ENCODE data around the gene PLEKHA8.

The PLEKHA8 gene, protein sequence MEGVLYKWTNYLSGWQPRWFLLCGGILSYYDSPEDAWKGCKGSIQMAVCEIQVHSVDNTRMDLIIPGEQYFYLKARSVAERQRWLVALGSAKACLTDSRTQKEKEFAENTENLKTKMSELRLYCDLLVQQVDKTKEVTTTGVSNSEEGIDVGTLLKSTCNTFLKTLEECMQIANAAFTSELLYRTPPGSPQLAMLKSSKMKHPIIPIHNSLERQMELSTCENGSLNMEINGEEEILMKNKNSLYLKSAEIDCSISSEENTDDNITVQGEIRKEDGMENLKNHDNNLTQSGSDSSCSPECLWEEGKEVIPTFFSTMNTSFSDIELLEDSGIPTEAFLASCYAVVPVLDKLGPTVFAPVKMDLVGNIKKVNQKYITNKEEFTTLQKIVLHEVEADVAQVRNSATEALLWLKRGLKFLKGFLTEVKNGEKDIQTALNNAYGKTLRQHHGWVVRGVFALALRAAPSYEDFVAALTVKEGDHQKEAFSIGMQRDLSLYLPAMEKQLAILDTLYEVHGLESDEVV

DNA sequence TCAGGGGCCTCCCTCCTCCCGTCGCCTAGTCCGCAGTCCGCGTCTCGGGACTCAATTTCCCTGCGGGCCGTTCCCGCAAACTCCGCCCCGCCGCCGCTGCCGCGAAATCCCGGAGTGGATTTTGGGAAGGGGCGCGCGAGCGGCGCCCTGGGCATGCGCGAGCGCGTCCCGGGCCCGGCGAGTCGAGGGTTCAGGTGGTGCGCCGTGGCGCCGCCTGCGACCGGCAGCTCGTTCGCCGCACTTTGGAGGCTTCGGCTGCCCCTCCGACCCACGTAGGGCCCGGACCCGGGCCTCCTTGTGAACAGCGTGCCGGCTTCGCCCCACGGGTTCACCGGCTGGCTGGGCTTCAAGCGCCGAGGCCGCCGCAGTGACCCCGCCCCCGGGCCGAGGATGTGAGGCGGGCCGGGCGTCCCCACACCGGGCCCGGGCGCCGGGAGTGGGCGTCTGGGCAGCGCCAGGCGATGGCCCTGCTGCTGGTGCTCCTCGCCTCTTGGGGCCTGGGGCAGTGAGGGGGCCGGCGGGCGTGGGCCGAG lies at the start of gene PLEKHA8:
Gene PLEKHA8 (plus strand): TSS at position 197 of the 533 bp plus-strand sequence. CDS start 351 bp downstream, outside the sequence.
- DNase-seq: peak; percentile 76

DNA sequence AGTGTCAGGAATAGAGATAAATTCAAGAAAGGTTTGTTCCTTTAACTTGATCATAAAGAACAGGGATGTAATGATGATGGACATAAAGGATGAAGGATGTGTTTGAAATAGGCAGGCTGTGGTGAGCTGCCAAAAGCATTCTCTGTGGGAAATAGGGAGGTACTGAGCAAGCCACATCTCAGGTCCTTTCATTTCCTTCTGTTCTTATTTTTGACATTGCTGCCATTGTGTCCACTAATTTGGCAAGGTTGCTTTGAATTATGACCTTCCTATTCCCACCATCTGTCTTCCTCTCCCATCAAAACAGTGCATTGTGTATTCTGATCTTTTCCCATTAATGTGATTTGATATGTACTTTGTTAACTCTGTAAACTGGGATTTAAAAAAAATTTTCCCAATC lies 48.1 kb upstream of the PLEKHA8 start:
- no peak for DNase-seq

DNA sequence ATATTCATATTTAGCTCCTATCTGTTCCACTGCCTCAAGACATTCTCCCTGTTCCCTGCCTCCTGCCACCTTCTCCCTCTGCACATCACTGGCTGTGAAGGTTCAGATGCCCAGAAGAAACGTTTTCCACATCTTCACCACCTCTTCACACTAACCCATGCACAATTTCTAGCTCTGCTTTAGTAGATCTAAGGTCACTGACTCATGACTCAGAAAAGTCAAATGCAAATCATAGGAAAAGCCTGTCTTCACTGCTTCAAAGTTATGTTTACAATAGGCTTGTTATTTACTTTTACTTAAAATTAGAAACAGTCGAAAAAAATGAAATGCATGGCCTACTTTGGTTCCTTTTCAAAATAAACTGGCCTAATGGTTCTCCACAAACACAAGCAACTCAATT lies 41.1 kb upstream of the PLEKHA8 start:
- no peak for DNase-seq

DNA sequence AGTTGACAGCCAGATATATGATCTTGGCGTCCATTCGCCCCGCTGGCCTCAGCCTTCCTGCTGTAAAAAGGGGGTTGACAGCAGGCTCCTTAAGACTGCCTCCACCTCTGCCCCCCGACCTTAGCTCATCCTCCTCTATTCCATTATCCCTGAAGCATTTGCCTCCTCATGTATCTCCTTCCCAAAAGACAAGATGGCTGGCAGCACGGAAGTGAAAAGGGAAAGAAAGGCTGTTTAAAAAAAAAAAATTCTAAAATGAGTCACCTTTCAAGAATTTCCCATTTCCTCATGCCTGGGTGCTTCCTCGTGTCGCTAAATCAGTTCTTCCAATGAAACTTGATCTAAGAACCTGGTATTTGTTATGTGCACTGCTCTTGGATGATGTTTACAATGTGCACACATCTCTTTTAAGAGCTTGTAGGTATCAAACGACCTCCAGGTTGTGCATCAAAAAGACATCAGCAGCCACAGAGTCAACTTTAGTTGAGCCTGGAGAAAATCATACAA lies 40.3 kb upstream of the PLEKHA8 start:
- DNase-seq: peak; percentile 50

DNA sequence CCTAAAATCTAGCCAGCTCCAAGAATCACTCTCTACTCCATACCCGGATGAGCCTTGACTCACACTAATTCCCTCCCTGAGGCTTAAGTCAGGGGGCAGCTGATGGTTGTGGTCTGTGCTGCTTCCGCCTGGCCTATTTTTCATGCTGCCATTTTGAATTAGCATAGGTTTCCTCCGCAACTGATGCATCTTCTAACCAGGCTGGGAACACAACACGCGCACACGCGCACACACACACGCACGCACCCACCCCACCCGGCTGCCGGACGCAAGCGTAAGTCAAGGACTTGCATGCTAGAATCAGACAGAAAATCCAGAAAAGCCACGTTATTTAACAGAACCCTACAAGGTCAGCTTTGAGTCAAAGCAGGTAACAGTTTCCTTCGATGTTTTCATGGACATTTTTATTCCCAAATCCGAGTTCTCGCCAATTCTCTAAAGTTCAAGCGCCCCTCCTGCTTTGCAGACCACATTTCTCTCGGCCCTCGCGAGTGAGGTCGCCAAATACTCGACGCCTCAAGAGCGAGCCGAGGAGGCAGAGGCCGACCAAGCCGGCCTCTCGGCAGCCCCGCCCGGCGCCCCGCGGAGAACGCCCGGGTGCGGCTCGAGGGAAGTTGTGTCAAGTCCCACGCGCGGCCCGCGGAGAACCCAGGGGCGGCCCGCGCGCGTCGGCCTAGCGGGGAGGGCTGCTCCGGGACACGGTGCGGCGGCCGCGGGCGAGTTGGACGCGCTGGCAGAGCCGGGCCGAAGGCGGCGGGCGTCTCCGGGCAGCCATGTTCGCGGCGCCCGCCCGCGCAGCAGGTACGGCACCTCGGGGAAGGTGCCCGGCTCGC lies 39.6 kb upstream of the PLEKHA8 start:
- peak; percentile 78 for DNase-seq

DNA sequence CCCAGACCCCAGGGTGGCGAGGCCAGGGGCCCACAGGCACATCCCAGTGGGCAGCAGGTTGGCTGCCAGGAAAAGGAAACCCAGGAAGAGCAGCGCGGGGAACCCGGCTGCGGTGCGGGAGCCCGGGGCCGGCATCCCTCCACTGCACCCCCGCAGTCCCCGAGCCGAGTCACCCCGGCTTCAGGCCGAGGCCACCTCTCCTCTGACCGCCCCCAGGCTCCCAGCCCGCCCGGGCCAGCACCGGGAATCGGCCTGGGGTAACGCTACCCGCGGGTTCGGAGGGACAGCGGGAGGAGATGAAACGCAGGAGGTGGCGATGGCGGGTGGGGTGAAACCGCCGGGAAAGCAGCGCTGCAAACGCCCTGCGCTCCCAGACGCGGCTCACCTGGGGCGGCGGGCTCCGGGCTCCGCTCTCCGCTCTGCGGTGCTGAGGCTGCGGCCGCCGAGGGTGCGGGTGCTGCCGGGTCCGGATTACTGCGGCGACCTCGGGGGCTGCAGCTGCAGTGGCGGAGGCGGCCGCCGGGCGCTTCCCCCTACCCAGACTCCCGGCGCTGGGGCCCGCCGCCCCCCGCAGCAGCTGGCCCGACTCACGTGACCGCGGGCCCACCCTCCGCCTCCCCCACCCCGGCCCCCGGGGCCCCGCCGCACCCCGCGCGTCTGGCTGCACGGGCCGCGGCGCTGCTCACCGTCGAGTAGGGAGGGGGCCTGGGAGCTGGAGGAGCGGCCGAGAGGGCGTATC lies 38.8 kb upstream of the PLEKHA8 start, which contains the start of gene SCRN1:
Gene SCRN1 (minus strand): TSS at position 545 of the 739 bp plus-strand sequence. CDS start 20,734 bp downstream, outside the sequence.
- DNase-seq: no peak

DNA sequence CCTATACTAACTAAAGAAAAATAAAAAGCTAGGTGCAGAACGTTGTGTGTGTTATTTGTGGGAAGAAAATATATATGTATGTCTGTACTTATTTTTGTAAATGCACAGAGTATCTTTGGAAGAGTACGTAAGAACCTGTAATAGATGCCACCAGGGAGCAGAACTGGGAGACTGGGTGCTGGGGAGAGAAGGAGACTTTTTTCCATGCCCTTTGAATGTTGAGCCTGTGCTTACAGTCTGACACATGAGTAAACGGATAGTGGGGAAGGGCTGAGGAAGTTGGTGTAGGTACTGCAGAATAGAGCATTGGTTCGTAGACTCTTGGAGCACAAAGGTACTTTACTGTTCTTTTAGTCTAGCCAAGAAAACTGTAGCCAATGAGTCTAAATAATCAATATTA lies 37.3 kb upstream of the PLEKHA8 start:
- no peak for DNase-seq

DNA sequence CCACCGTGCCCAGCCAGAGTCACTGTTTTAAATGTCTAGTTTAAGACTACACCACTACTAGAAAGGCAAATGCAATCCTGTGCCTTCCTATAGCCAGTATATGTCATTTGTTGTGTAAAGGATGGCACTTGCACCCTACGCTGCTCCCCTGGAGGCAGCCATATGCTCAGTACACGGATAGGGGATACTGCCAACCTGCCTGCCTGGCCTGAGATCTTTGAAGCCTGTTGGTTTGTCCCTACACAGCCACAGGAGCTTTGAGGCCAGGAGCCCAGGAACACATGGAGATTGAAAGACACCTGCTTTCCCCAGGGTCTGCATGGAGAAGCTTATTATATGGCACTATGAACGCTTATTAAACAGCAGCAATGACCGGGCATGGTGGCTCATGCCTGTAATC lies 36.3 kb upstream of the PLEKHA8 start:
- no peak for DNase-seq

DNA sequence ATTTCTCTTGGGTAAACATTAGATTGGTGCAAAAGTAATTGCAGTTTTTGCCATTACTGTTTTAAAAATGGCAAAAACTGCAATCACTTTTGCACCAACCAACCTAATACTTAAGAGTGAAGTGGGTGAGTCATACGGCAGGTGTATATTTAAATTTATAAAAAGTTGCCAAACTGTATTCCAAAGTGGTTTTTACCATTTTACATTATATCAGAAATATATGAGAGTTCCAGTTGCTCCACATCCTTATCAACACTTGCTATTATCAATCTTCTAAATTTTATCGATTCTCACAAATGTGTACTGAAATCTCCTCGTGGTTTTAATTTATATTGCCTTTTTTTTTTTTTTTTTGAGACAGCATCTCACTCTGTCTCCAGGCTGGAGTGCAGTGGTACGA lies 35.1 kb upstream of the PLEKHA8 start:
- DNase-seq: no peak

DNA sequence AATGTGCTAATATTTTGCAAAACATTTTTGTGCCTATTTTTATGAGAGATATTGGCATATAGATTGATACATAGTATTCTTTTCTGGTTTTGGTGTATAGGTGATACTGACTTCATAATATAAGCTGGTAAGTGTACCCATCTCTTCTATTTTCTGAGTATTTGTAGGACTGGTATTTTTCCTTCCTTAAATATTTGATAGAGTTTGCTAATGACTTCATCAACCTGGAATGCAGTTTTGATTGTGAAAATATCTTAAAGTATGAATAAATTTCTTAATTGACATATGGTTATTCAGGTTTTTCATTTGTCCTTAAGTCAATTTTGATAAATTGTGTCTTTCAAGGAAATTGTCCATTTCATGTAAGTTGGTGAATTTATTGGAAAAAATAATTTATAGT lies 32.6 kb upstream of the PLEKHA8 start:
- no peak for DNase-seq

DNA sequence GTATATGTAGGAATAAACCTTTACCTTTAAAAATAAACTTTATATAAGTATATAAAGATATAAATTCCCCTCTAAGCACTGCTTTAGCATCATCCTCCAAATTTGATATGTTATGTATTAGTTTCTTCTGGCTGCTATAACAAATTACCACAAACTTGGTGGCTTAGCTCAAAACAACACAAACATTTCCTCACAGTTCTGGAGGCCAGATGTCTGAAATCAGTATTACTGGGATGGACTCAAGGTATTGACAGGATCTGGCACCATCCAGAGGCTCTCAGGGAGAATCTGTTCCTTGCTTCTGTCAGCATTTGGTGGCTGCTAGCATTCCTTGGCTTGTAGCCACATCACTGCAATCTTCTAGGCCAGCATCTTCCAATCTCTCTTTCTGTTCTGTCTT lies 31.9 kb upstream of the PLEKHA8 start:
- no peak for DNase-seq

DNA sequence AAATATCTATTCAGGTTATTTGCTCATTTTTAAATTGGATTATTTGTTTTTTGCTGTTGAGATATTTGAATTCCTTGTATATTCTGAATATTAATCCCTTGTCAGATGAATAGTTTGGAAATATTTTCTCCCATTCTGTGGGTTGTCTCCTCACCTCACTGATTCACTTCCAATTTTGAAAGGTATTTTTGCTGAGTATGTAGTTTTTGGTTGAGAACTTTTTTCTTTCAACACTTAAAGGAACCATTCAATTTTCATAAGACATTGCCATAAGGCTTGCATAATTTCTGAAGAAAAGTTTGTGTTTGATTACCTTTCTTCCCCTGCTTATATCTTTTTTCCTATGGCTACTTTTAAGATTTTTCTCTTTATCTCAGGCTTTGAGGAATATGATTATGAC lies 29.7 kb upstream of the PLEKHA8 start:
- no peak for DNase-seq

DNA sequence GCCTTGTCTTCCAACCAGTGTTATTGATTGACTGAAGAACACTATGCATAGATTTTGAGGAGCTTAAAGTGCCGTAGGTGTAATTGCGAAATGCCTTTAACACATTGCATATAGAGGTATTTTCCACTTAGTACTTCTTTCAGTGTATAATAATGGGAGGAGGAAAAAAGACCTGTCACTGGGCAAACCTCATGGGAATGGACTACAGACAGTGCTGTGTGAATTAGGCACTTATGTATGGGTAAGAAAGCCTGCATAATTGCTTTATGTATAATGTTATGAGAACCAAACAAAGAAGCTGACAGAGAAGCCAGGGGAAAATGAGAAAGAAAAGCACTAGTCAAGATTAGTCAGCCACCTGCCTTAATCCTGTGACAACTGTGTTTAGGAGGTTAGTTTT lies 26.2 kb upstream of the PLEKHA8 start:
- no peak for DNase-seq

DNA sequence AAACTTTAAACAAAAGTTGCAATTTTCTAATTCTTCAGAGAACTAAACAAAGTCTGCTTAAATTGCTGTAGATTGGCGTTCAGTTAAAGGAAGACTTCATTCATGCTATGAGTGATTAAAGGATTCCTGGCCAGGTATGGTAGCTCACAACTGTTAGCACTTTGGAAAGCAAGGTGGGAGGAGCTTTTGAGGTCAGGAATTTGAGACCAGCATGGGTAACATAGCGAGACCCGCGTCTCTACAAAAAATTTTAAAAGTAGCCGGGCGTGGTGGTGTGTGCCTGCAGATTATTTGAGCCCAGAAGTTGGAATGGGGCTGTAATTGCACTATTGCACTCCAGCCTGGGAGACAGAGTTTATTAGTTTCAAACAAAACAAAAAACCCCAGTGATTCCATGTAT lies 25.1 kb upstream of the PLEKHA8 start:
- DNase-seq: no peak

DNA sequence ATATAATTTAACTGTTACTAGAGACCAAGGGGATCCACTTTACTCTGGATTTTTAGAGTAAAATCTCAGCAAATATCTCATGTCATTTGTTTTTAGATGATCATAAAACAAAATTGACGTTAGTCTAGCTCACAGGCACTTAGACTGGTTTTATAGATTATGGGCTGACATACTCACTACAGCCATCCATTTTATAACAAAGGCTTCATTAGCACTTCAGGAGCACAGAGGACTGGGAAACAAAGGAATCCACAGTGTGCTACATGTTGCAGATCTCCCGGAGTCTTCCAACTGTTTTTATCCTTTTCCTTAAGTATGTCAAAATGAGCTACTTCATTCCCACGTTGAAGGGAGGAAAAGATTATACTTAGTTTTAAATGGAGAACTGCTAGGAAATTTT lies 22.7 kb upstream of the PLEKHA8 start:
- DNase-seq: no peak

DNA sequence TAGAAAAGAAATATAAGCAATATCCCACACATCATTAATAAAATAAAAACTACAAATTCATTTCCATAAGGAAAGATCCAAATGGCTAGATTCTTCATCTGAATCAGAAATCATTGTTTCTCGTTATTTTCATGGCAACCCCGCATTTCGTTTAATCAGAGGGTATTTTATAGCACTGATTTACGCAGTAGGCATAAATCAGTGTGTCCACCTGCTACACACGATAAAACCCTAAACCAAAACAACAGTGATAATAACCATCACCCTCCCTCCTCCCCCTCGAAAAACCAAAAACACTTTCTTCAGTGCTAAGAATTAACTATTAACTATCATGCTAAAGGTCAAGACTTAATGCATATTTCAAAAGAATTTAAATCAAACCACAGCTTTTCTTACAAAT lies 18.2 kb upstream of the PLEKHA8 start:
- no peak for DNase-seq

DNA sequence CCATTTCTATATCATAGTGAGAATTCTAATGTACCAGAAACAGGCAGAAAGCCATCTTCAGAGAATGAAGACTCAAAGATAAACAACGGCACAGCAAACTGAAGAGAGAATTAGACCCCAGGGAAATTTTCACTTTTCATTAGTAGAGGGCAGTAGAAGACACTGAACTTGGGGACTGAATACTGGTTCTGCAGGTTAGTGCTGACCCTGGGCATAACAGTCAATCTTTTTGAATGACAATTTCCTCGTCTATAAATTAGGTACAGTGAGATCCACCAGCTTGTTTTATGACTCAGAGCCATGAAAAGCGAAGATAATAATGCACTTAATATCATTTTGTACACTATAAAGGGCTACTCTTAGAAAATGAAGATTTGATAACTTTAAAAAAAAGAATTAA lies 15.5 kb upstream of the PLEKHA8 start:
- DNase-seq: no peak

DNA sequence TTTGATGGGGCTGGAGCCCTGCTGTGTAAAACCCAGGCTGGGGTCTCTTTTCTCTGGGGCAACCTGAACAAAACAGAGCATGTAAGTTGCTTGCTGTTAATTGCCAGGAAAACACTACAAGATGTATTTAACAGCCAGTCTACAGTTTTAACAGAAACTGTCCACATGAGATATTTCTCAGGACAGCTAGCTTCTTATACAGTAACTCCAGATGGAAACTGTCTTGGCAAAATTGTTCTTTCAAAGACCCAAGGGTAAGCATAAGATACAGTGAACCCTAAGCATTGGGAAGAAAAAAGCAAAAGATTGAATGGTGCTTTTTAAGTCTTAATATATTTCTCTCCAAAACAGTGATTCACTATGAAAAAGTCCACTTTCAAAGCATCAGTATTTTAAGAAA lies 9.8 kb upstream of the PLEKHA8 start:
- DNase-seq: no peak

DNA sequence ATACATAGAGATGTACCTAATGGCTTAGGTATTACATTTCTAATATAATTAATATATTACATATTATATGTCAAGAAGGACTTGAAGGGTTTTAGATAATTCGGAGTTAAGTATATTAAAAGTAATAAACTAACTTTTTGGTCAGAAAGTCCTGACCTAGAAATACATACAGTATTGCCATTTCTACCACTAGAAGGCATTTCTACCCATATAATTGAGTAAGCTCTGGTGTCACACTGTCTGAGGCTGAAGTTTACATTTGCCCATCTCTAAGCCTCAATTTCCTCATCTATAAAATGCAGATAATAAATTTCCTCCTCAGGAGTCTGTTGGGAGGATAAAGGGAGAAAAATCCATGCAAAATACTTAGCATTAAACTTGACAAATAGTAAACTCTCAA lies 8.8 kb upstream of the PLEKHA8 start:
- no peak for DNase-seq

DNA sequence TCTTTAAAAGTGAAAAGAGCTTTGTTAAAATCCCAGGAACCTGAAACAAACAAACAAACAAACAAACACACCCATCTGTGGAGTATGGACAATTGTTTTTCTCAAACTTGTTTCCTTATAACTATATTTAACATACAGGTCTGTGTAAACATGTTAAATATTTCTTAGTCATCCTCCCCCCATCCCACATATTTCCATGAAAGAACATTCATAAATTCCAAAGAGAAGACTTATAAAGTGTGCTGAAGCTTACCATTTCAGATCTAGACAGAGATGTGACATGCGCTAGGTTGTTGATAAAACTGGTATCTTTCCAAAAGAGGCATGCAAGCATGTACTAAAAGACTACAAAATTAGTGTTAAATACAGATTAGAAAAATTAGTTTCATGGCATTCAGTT lies 8.3 kb upstream of the PLEKHA8 start:
- no peak for DNase-seq

DNA sequence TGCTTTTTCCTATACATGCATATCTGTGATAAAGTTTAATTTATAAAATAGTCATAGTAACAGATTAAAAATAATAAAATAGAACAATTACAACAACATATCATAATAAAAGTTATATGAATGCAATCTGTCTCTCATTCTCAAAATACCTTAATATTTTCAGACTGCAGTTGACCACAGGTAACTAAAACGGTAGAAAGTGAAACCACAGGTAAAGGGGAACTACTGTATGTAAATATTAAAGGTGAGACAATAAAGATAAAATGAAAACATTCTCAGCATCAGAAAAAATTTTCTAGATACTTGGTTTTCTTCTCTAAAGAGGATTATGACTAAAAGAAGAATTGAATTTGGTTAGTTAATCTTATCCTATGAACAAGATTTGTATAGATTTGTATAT lies 7.7 kb upstream of the PLEKHA8 start:
- DNase-seq: no peak

DNA sequence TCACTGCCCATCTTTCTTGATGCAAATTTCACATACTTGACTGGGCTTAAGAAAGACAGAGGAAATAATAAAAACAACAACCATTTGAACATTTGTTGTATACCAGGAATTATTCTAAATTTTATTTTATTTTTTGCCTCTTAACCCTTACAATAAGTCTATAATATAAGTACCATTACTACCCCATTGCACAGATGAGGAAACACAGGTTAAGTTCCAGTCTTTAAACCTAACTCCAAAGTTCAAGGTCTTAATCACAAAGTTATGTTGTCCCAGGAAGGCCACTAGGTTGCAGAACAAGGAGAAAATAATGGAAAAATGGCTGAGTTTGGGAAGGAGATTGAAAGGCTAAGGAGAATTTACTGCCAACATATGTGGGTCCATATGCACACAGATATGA lies 5.2 kb upstream of the PLEKHA8 start:
- DNase-seq: no peak

DNA sequence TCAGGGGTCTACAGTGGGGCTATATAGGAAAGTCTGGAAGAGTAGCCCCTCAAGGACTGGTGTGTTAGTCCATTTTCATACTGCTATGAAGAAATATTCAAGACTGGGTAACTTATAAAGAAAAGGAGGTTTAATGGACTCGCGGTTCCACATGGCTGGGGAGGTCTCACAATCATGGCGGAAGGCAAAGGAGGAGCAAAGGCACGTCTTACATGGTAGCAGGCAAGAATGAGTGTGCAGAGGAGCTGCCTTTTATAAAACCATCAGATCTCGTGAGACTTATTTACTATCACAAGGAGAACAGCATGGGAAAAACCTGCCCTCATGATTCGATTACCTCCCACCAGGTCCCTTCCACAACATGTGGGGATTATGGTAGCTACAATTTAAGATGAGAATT lies 4.7 kb upstream of the PLEKHA8 start:
- DNase-seq: no peak

Data from GF-D8 (cell line).